ENCODE data around the gene TNFRSF11A. TPM values are rescaled to one million over a fixed set of nuclear protein-coding genes. Genes with fewer than 3 reads are reported as not detected.

The TNFRSF11A gene
- total RNA-seq, 1 donor from 2014 or later, result 89.9 TPM

- Mint-ChIP-seq H3K9me3 (ENCODE audit: unreplicated experiment) (no peaks in the 10 kb centered on the region), H3K4me1 (ENCODE audit: unreplicated experiment) (peaks cover 72% of the 10 kb centered on the region), H3K27ac (ENCODE audit: unreplicated experiment) (peak overlapping the region; percentile 15), H3K27me3 (ENCODE audit: unreplicated experiment) (peaks cover 12% of the 10 kb centered on the region), H3K4me3 (ENCODE audit: unreplicated experiment) (peak overlapping the region; percentile 49), H3K36me3 (ENCODE audit: low read depth, unreplicated experiment) (peaks cover 13% of the 10 kb centered on the region)
- DNase-seq (ENCODE audit: low spot score), result no peak
- TF ChIP-seq, protein P1, sequence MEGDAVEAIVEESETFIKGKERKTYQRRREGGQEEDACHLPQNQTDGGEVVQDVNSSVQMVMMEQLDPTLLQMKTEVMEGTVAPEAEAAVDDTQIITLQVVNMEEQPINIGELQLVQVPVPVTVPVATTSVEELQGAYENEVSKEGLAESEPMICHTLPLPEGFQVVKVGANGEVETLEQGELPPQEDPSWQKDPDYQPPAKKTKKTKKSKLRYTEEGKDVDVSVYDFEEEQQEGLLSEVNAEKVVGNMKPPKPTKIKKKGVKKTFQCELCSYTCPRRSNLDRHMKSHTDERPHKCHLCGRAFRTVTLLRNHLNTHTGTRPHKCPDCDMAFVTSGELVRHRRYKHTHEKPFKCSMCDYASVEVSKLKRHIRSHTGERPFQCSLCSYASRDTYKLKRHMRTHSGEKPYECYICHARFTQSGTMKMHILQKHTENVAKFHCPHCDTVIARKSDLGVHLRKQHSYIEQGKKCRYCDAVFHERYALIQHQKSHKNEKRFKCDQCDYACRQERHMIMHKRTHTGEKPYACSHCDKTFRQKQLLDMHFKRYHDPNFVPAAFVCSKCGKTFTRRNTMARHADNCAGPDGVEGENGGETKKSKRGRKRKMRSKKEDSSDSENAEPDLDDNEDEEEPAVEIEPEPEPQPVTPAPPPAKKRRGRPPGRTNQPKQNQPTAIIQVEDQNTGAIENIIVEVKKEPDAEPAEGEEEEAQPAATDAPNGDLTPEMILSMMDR (IDR thresholded peaks at IDR 0.05; ENCODE audit: unreplicated experiment), result no peak
These were observed 3.7 kb downstream of the TNFRSF11A start for GRCh38 chr18:62328586-62329525.

DNA sequence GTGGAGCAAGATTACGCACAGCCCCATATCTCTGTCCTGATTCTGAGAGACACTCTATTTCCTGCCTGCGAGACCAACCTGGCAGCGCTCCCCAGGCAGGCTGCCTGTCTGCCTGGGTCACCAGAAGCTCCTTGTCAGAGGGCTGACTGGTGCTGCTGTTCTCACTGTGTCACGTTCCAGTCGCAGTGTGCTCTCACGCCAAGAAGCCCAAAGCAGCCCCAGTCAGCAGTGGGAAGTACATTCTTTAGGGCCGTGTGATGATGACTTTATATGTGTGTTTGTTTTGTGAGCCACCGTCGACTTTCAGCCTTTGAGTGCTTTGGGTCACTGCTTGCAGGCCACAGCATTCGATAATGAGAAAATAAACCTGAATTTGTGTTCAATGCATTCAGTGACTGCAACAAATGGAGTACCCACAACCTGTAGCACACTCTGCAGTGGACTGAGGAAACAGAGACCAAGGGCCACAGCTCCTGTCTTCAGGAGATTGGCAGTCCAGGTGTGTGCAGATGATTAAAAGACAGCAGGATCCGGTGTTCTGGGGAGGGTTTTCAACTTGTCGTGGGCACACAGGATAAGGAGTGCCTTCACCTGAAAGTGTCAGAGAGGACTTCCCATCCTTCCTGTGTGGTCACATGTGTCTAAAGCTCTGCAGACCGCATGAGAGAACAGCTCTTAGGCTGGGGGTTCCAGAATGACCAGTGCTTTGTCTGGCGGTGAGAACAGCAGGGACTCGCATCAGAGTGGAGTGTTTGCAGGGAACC lies 4.8 kb downstream of the TNFRSF11A start:
- peaks cover 13% of the 10 kb centered on the region for H3K36me3 Mint-ChIP-seq (ENCODE audit: low read depth, unreplicated experiment)
- H3K9me3 Mint-ChIP-seq (ENCODE audit: unreplicated experiment), result no peaks in the 10 kb centered on the region
- no peak for DNase-seq (ENCODE audit: low spot score)
- H3K27me3 Mint-ChIP-seq (ENCODE audit: unreplicated experiment), result peaks cover 5% of the 10 kb centered on the region
- peak overlapping the region; percentile 7 for H3K27ac Mint-ChIP-seq (ENCODE audit: unreplicated experiment)
- H3K4me1 Mint-ChIP-seq (ENCODE audit: unreplicated experiment), result peaks cover 67% of the 10 kb centered on the region
- H3K4me3 Mint-ChIP-seq (ENCODE audit: unreplicated experiment), result peak overlapping the region; percentile 61
- TF ChIP-seq, protein P1 (IDR thresholded peaks at IDR 0.05; ENCODE audit: unreplicated experiment), result no peak

DNA sequence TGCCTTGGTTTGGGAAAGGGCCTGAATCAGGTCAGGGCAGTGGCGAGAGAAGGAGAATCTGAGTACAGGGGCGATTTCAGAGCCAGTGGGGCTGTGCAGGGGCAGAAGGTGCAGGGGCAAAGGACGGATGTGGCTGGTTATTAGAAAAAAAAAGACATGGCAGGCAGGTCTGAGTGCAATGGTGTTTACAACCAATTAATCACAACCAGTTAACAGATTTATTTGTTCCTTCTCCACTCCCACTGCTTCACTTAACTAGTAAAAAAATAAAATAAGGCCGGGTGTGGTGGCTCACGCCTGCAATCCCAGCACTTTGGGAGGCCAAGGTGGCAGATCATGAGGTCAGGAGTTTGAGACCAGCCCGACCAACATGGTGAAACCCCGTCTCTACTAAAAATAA lies 5.5 kb downstream of the TNFRSF11A start:
- peaks cover 72% of the 10 kb centered on the region for H3K4me1 Mint-ChIP-seq (ENCODE audit: unreplicated experiment)
- peak overlapping the region; percentile 61 for H3K4me3 Mint-ChIP-seq (ENCODE audit: unreplicated experiment)
- no peak for DNase-seq (ENCODE audit: low spot score)
- H3K27ac Mint-ChIP-seq (ENCODE audit: unreplicated experiment), result peak overlapping the region; percentile 14
- peaks cover 5% of the 10 kb centered on the region for H3K27me3 Mint-ChIP-seq (ENCODE audit: unreplicated experiment)
- no peaks in the 10 kb centered on the region for H3K9me3 Mint-ChIP-seq (ENCODE audit: unreplicated experiment)
- H3K36me3 Mint-ChIP-seq (ENCODE audit: low read depth, unreplicated experiment), result peaks cover 13% of the 10 kb centered on the region
- TF ChIP-seq, protein P1 (IDR thresholded peaks at IDR 0.05; ENCODE audit: unreplicated experiment), result no peak

GRCh38 chr18:62331581-62332356 lies 6.7 kb downstream of the TNFRSF11A start:
- peak overlapping the region; percentile 30 for H3K4me3 Mint-ChIP-seq (ENCODE audit: unreplicated experiment)
- peaks cover 1% of the 10 kb centered on the region for H3K27me3 Mint-ChIP-seq (ENCODE audit: unreplicated experiment)
- H3K4me1 Mint-ChIP-seq (ENCODE audit: unreplicated experiment), result peaks cover 70% of the 10 kb centered on the region
- no peaks in the 10 kb centered on the region for H3K9me3 Mint-ChIP-seq (ENCODE audit: unreplicated experiment)
- peaks cover 19% of the 10 kb centered on the region for H3K36me3 Mint-ChIP-seq (ENCODE audit: low read depth, unreplicated experiment)
- DNase-seq (ENCODE audit: low spot score), result no peak
- peak overlapping the region; percentile 62 for H3K27ac Mint-ChIP-seq (ENCODE audit: unreplicated experiment)
- TF ChIP-seq, protein P1 (IDR thresholded peaks at IDR 0.05; ENCODE audit: unreplicated experiment), result no peak

All from endothelial cell (in vitro differentiated cells).